Embryonic facial prominence (tissue), 1 donor: ENCODE measurements around the gene LRRC8D.
A peak's percentile ranks its signal among the peaks of the same experiment; 100 is the strongest.

ENCODE experiments used
- DNase-seq: peaks from one replicate; pipeline ENCODE4 v3.0.0-alpha.2; 2016; ENCODE audit errors: extremely low spot score

The LRRC8D gene

DNA sequence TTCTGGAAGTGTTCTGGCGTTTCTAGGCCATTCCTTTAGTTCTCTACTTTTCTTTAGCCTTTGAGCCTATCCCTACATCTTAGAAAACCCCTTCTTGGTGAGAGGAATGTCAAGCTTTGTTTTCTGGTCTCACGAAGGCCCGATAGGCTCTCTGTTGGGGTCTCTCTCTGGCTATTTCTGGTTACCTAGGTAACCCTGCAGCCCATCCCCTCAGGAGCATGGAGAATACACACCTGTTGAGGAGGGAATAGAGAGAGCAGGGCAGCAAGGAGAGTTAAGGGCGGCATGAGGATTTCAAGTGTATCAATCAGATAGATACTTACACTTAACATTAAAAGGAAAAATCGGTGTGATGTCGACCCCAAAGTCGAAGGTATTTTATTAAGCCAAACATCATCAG lies 45.7 kb downstream of the LRRC8D start:
- DNase-seq = no peak

DNA sequence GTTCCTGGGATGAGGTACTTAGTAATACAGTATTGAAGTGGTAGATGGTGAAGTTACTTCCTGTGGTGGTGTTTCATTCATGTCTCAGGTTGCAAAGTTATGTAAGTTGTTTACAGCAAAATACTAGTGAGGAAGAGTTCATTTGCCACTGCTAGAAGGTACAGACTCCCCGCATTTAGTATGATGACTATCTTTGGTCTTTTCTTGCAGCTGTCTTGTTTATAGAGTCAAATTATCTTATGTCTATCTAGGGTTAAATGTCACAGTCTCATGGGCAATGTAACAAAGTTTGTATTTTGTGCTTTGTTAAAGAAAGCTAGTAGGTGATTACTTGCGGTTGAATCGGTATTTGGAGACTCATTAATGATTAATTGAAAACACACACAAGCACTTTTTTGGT lies 50.2 kb downstream of the LRRC8D start:
- DNase-seq = no peak

GRCh38 chr1:89871768-89872473 lies 51.1 kb downstream of the LRRC8D start:
- no peak for DNase-seq

DNA sequence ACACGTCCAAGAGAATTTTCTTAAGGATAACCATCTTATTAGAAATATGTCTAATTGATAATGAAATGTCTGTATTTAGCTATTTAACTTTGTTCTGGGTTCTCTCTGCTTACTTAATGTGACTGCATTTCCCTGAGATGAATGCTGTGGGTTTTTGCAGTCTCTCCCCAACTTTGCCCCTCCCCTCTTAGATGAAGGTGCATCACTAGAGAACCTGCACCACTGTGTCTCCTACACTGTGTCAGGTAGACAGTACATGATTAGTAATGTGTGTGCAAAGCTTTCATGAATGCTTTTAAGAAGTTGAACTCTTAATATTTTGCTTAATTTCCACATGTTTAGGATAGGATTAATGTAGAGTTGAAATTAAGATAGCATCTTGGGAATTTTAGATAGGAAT lies 51.7 kb downstream of the LRRC8D start:
- DNase-seq = no peak

DNA sequence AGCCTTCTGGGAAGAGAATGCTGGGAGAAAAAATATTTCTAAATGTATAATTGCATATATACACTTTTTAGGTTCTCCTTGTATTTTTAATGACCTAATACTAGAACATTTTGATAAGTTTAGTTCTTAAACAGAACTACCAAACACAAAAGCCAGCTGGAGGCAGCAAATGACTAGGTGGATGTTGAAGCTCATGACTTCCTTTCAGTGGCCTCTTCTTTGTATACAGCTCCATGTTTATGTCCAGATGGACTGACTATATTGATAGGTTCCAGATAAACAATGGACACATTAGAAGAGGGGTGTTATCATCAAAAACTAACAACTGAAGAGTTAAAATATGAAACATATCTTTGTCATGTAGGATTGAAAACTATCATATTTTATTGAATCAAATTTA lies 52.5 kb downstream of the LRRC8D start:
- DNase-seq = no peak

- peak; percentile 22 for DNase-seq
These were observed 52.9 kb downstream of the LRRC8D start for GRCh38 chr1:89873770-89874169.

GRCh38 chr1:89876463-89876862 lies 55.6 kb downstream of the LRRC8D start:
- DNase-seq = no peak

DNA sequence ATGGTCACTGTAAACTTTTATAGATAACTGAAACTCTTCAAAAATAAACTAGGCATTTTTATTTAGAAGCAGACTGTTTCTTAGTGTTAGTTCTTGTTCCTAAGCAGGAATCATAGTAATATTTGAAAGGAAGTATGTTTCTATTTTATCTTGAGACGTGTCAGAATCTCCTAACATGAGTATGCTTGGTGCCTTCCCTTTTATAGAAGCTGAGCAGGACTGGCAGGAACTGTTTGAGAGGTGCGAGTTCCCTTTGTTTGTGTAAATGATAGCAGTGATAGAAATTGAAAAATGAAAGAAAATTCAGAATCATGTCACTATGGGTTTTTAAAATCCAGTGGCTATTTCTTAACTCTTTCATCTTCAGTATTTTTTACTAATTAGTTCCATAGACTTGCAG lies 56.9 kb downstream of the LRRC8D start:
- no peak for DNase-seq

- DNase-seq = no peak
These were observed 57.4 kb downstream of the LRRC8D start for GRCh38 chr1:89878256-89878655.

DNA sequence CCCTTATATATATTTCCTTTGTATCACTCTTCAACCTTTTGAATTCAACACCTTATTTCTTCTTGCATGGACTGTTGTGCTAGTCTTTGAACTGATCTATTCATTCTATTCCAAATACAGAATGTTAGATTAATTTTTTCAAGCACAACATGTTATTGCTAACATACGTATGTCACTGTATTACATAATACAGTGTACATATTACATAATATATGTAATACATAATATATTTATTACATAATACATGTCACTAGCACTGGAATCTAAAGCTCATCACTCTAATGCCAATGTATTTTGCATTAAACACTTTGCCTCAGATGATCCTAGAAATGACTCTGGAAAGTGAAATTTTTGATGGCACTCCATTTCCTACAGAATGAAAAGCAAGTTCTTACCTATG lies 59.8 kb downstream of the LRRC8D start:
- no peak for DNase-seq

DNA sequence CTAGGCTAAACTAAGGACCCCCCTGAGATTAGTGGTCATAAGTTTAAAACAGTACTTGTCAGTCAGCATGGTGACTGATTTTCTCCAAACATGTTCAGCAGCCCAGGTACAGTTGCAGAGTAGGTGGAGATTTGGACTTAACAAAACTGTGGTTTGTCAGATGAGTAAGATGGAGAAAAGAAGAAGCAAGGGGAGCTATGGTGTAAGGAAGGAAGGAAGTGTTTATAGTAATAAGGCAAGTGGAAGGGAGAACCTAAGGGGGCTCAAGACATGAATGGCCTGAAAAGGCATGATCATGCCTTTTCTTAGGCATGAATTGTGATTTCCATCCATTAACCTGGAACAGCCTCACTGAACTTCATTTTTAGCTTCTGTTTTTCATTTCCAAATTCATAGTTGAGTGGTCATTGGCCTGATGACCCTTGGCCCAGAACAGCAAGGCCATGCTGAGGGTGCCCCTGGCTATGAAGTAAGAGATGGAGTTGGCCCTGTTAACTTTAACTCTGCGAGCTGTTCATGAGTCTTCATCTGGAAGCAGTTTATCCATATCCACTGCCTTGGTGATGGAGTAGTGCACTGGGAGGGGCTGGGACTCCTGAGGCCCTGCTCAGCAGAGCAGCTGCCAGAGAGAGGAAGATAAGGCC lies 60.7 kb downstream of the LRRC8D start:
- DNase-seq = no peak

GRCh38 chr1:89882348-89883029 lies 61.7 kb downstream of the LRRC8D start:
- DNase-seq = no peak

DNA sequence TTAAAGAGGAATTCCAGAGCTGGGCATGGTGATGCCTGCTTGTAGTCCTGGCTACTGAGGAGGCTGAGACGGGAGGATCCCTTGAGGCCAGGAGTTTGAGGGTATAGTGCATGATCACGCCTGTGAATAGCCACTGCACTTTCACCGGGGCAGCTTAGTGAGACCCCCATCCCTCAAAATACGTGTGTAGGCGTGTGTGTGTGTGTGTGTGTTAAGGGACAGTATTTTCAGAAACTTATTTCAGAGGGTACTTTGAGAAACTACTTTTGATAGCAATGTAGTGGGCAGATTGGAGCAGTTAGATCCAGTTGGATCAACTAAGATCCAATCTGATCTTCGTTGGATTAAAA lies 62.2 kb downstream of the LRRC8D start:
- DNase-seq = no peak

GRCh38 chr1:89884718-89885596 lies 64.1 kb downstream of the LRRC8D start:
- no peak for DNase-seq

DNA sequence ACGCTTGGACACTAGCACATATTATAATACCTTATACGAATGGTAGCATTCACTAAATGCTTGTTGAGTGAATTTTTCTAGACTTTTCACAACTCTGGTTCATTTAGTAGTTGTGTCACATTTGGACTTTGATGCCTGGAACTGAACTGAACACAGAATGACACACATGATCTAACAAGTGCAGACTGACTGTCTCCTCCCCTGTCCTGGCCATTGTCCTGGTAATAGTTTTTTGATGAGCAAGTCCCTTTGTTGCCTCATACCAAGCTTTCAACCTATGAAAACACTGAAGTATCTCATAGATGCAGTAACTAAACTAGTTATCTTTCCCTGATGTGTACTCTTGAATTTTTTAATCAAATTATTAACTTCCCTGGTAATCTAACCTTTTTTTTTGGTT lies 66.4 kb downstream of the LRRC8D start:
- DNase-seq = no peak

- DNase-seq = no peak
These were observed 66.9 kb downstream of the LRRC8D start for GRCh38 chr1:89887713-89888112.

GRCh38 chr1:89888480-89889322 lies 67.9 kb downstream of the LRRC8D start:
- DNase-seq = no peak

GRCh38 chr1:89889323-89889615 lies 68.4 kb downstream of the LRRC8D start:
- DNase-seq = no peak

GRCh38 chr1:89890085-89890752 lies 69.4 kb downstream of the LRRC8D start:
- DNase-seq = no peak

DNA sequence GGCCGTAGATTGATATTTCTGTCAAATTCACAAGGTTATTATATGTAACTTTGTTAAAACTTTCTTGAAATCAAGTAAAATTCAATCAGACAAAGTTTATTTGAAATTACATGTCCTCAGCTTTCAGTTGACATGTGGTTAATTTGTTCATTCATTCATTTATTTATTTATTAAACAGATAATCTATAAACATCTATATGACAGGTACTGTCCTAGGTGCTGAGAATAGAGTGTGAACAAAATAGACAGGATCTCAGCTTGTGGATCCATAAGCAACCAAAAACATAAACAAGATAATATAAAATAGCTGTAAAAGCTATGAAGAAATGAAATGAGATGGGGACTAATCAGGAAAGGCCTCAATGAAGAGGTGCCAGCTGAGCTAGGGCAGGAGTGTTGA lies 72.0 kb downstream of the LRRC8D start:
- no peak for DNase-seq
